PC-3 (cell line): Measurements from ENCODE around the gene TECTA. TPM values are rescaled to one million over a fixed set of nuclear protein-coding genes. Genes with fewer than 3 reads are reported as not detected.

Experiments used
- ATAC-seq: fragments of 200-7000 bp; cut with Tn5 transposase; 2 replicates; pipeline ENCODE4 v1.9.1; 2020; ENCODE audit warnings: mild to moderate bottlenecking, moderate library complexity
- BruUV-seq: library from RNA; stranded (reverse); fragments of 400-500 nt; replicated peaks from 2 replicates; lab custom pipeline; 2021; lab: Mats Ljungman, UMichigan
- CTCF ChIA-PET: fragments of 300-600 bp; sonication (Branson Sonifier 250); formaldehyde crosslinking; loops from one replicate; lab custom pipeline; 2022; ENCODE audit warnings: antibody characterized with exemption; lab: Charles Lee
- POLR2A ChIA-PET: fragments of 300-600 bp; sonication (Branson Sonifier 250); formaldehyde crosslinking; loops from one replicate; lab custom pipeline; 2022; ENCODE audit warnings: antibody characterized with exemption; ENCODE audit not compliant: unreplicated experiment; lab: Charles Lee
- DNase-seq: peaks from one replicate; pipeline ENCODE4 v3.0.0-alpha.2; 2015
- H2AFZ ChIP-seq: fragments of 300-600 bp; sonication (generic); 2 replicates; pipeline ENCODE4 v1.6.0; 2016; ENCODE audit warnings: antibody characterized with exemption, low read length
- H3F3A ChIP-seq: fragments of 300-600 bp; sonication (generic); one replicate; pipeline ENCODE4 v1.6.0; 2017; ENCODE audit warnings: antibody characterized with exemption, low read length, control low read depth, mild to moderate bottlenecking; ENCODE audit not compliant: unreplicated experiment
- H3K27ac ChIP-seq: fragments of 300-600 bp; sonication (generic); 2 replicates; pipeline ENCODE4 v1.5.1; 2016; ENCODE audit warnings: mild to moderate bottlenecking, low read length
- H3K27me3 ChIP-seq: fragments of 300-600 bp; sonication (generic); 2 replicates; pipeline ENCODE4 v1.6.1; 2016; ENCODE audit warnings: low read length, mixed read lengths
- H3K36me3 ChIP-seq: fragments of 300-600 bp; sonication (generic); 2 replicates; pipeline ENCODE4 v1.6.1; 2016; ENCODE audit warnings: low read depth, mixed run types, low read length, mixed read lengths
- H3K4me1 ChIP-seq: fragments of 300-600 bp; sonication (generic); 2 replicates; pipeline ENCODE4 v1.5.1; 2016; ENCODE audit warnings: low read length; ENCODE audit not compliant: insufficient read depth
- H3K4me2 ChIP-seq: fragments of 300-600 bp; sonication (generic); 2 replicates; pipeline ENCODE4 v1.6.0; 2016; ENCODE audit warnings: low read length
- H3K4me3 ChIP-seq: fragments of 300-600 bp; sonication (generic); 2 replicates; pipeline ENCODE4 v1.5.1; 2016; ENCODE audit warnings: mild to moderate bottlenecking, low read length, mixed read lengths
- H3K79me2 ChIP-seq: fragments of 300-600 bp; sonication (generic); 2 replicates; pipeline ENCODE4 v1.6.1; 2017; ENCODE audit warnings: low read length, mixed read lengths
- H3K9ac ChIP-seq: fragments of 300-600 bp; sonication (generic); 2 replicates; pipeline ENCODE4 v1.6.0; 2016; ENCODE audit warnings: mild to moderate bottlenecking, low read length
- H3K9me2 ChIP-seq: fragments of 300-600 bp; sonication (generic); replicated peaks from 2 replicates; pipeline ENCODE4 v1.6.1; 2016; ENCODE audit warnings: mixed run types, low read length, mixed read lengths
- H3K9me3 ChIP-seq: fragments of 300-600 bp; sonication (generic); 2 replicates; pipeline ENCODE4 v1.6.1; 2016; ENCODE audit warnings: low read length, mixed read lengths
- H4K20me1 ChIP-seq: fragments of 300-600 bp; sonication (generic); 2 replicates; pipeline ENCODE4 v1.6.1; 2016; ENCODE audit warnings: low read length, mixed read lengths
- CTCF ChIP-seq: fragments of 300-600 bp; sonication (generic); conservative IDR thresholded peaks from 2 replicates; pipeline ENCODE4 v1.5.1; 2017; ENCODE audit warnings: antibody characterized with exemption, low read depth, mild to moderate bottlenecking, low read length
- EZH2 ChIP-seq: fragments of 300-600 bp; sonication (generic); IDR thresholded peaks from one replicate; pipeline ENCODE4 v1.6.1; 2017; ENCODE audit warnings: antibody characterized with exemption, mild to moderate bottlenecking, low read length; ENCODE audit not compliant: unreplicated experiment
- EZH2phosphoT487 ChIP-seq: fragments of 300-600 bp; sonication (generic); IDR thresholded peaks from 2 replicates; pipeline ENCODE4 v1.6.1; 2018; ENCODE audit warnings: mild to moderate bottlenecking, antibody characterized with exemption, low read length, borderline replicate concordance
- intact Hi-C: fragments of 100-400 bp; cut with micrococcal nuclease; formaldehyde crosslinking; loops from 2 replicates; pipeline ENCODE4 v1.9.0; 2023
- total RNA-seq: library from RNA; depleted of rRNA; stranded (reverse); fragments of >200 nt; gene quantifications from 2 replicates; pipeline ENCODE4 v1.2.3, GENCODE V29; 2014

TECTA gene
- total RNA-seq, 1 experiment from 2014 or later = 0.11 TPM

GRCh38 chr11:121144723-121145122 lies 43.7 kb downstream of the TECTA start:
- ATAC-seq = no peak
- ChIA-PET CTCF (no interaction called here), POLR2A (no interaction called here)
- intact Hi-C loops = no loop called here
- no peaks in the 10 kb centered on the region for H3K36me3 ChIP-seq
- TF ChIP-seq EZH2phosphoT487 = no peak
- TF ChIP-seq CTCF = no peak
- no peak for TF ChIP-seq EZH2
- no peak overlapping the region for H3K4me2 ChIP-seq
- no peaks in the 10 kb centered on the region for H3K9me3 ChIP-seq
- no TSS peak for BruUV-seq
- no peak overlapping the region for H2AFZ ChIP-seq
- no peaks in the 10 kb centered on the region for H3F3A ChIP-seq
- peaks cover 36% of the 10 kb centered on the region for H3K27me3 ChIP-seq
- H4K20me1 ChIP-seq = no peaks in the 10 kb centered on the region
- no peak overlapping the region for H3K9ac ChIP-seq
- DNase-seq = no peak
- no peak overlapping the region for H3K4me3 ChIP-seq
- no peak overlapping the region for H3K27ac ChIP-seq
- no peaks in the 10 kb centered on the region for H3K79me2 ChIP-seq
- peaks cover 10% of the 10 kb centered on the region for H3K4me1 ChIP-seq
- no peaks in the 10 kb centered on the region for H3K9me2 ChIP-seq

GRCh38 chr11:121145826-121146225 lies 44.8 kb downstream of the TECTA start:
- H3K27me3 ChIP-seq = peaks cover 36% of the 10 kb centered on the region
- peaks cover 7% of the 10 kb centered on the region for H3K4me1 ChIP-seq

GRCh38 chr11:121149116-121149515 lies 48.1 kb downstream of the TECTA start:
- Histone ChIP-seq H4K20me1 (no peaks in the 10 kb centered on the region), H3K36me3 (no peaks in the 10 kb centered on the region), H3K27me3 (peaks cover 67% of the 10 kb centered on the region), H3K9me2 (no peaks in the 10 kb centered on the region), H3K79me2 (no peaks in the 10 kb centered on the region), H3F3A (no peaks in the 10 kb centered on the region), H3K4me2 (no peak overlapping the region), H3K27ac (no peak overlapping the region), H2AFZ (no peak overlapping the region), H3K9ac (no peak overlapping the region), H3K4me1 (no peaks in the 10 kb centered on the region), H3K4me3 (no peak overlapping the region), H3K9me3 (no peaks in the 10 kb centered on the region)
- ChIA-PET CTCF (no interaction called here), POLR2A (no interaction called here)
- DNase-seq = no peak
- BruUV-seq = no TSS peak
- ATAC-seq = no peak
- intact Hi-C loops = no loop called here
- no peak for TF ChIP-seq EZH2
- TF ChIP-seq CTCF = no peak
- no peak for TF ChIP-seq EZH2phosphoT487

More at GRCh38 chr11:121145826-121146225, 44.8 kb downstream of the TECTA start:
- Histone ChIP-seq H3K4me3 (no peak overlapping the region), H3K27ac (no peak overlapping the region), H2AFZ (no peak overlapping the region), H4K20me1 (no peaks in the 10 kb centered on the region), H3K9ac (no peak overlapping the region), H3K36me3 (no peaks in the 10 kb centered on the region), H3K79me2 (no peaks in the 10 kb centered on the region), H3K9me3 (no peaks in the 10 kb centered on the region), H3F3A (no peaks in the 10 kb centered on the region), H3K4me2 (no peak overlapping the region), H3K9me2 (no peaks in the 10 kb centered on the region)
- intact Hi-C loops = no loop called here
- ATAC-seq (no peak), DNase-seq (no peak)
- no TSS peak for BruUV-seq
- POLR2A ChIA-PET = no interaction called here
- TF ChIP-seq EZH2 = no peak
- no peak for TF ChIP-seq EZH2phosphoT487
- TF ChIP-seq CTCF = no peak
- CTCF ChIA-PET = no interaction called here
